HepG2 (cell line): ENCODE measurements around the gene PSMB10. TPM values are rescaled to one million over a fixed set of nuclear protein-coding genes. Genes with fewer than 3 reads are reported as not detected.

ENCODE experiments used
- ARID2 ChIP-seq: sonication (generic); formaldehyde crosslinking; IDR thresholded peaks from 2 replicates; pipeline ENCODE4 v1.8.1; 2022; ENCODE audit warnings: mild to moderate bottlenecking, missing genetic modification reagents, borderline replicate concordance
- E2F5 ChIP-seq: sonication (generic); formaldehyde crosslinking; conservative IDR thresholded peaks from 2 replicates; pipeline ENCODE4 v1.4.0; 2020; ENCODE audit warnings: missing genetic modification reagents
- ERF ChIP-seq: IDR thresholded peaks from 2 replicates; pipeline ENCODE4 v1.6.1; 2018; ENCODE audit warnings: missing biosample characterization, missing genetic modification reagents
- FOXC1 ChIP-seq: sonication (generic); formaldehyde crosslinking; IDR thresholded peaks from 2 replicates; pipeline ENCODE4 v1.8.0; 2022; ENCODE audit warnings: mild to moderate bottlenecking, missing genetic modification reagents, borderline replicate concordance
- MTERF4 ChIP-seq: sonication (generic); formaldehyde crosslinking; IDR thresholded peaks from 2 replicates; pipeline ENCODE4 v1.8.0; 2023; ENCODE audit warnings: mild to moderate bottlenecking, missing genetic modification reagents
- POLR2AphosphoS2 ChIP-seq: IDR thresholded peaks from 2 replicates; pipeline ENCODE4 v1.6.1; 2011; ENCODE audit warnings: low read depth, low read length, improper control_type of control experiment
- PRDM15 ChIP-seq: sonication (generic); formaldehyde crosslinking; IDR thresholded peaks from 2 replicates; pipeline ENCODE4 v1.4.0; 2020; ENCODE audit warnings: missing genetic modification reagents
- SRF ChIP-seq: IDR thresholded peaks from 2 replicates; pipeline ENCODE4 v1.6.1; 2011; ENCODE audit warnings: mild to moderate bottlenecking, low read depth, low read length, moderate library complexity
- ZC3H13 ChIP-seq: sonication (generic); formaldehyde crosslinking; IDR thresholded peaks from 2 replicates; pipeline ENCODE4 v1.8.1; 2023; ENCODE audit warnings: mild to moderate bottlenecking, missing genetic modification reagents, moderate library complexity
- ZNF234 ChIP-seq: sonication (generic); formaldehyde crosslinking; conservative IDR thresholded peaks from 2 replicates; pipeline ENCODE4 v1.5.1; 2020; ENCODE audit warnings: mild to moderate bottlenecking, missing genetic modification reagents
- ZNF331 ChIP-seq: sonication (generic); formaldehyde crosslinking; IDR thresholded peaks from 2 replicates; pipeline ENCODE4 v1.4.0; 2020; ENCODE audit warnings: missing genetic modification reagents
- ZNF556 ChIP-seq: sonication (generic); formaldehyde crosslinking; IDR thresholded peaks from 2 replicates; pipeline ENCODE4 v1.4.0; 2020; ENCODE audit warnings: mild to moderate bottlenecking, missing genetic modification reagents, borderline replicate concordance
- ZNF572 ChIP-seq: sonication (generic); formaldehyde crosslinking; IDR thresholded peaks from 2 replicates; pipeline ENCODE4 v1.5.1; 2020; ENCODE audit warnings: mild to moderate bottlenecking, missing genetic modification reagents
- ZNF687 ChIP-seq: sonication (generic); formaldehyde crosslinking; IDR thresholded peaks from 2 replicates; pipeline ENCODE4 v1.5.1; 2020; ENCODE audit warnings: mild to moderate bottlenecking, missing genetic modification reagents, moderate library complexity
- ZNF883 ChIP-seq: sonication (generic); formaldehyde crosslinking; IDR thresholded peaks from 2 replicates; pipeline ENCODE4 v1.5.1; 2020; ENCODE audit warnings: mild to moderate bottlenecking, missing genetic modification reagents; ENCODE audit errors: not compliant biosample characterization
- polyA plus RNA-seq, 8 experiments: library from polyadenylated mRNA; depleted of rRNA in 3 of 8; stranded (reverse) in 7 of 8; unstranded in 1 of 8; fragments of >200 nt; fragmentation: Illumina TruSeq in 4 of 8; extraction: Trizol in 4 of 8; gene quantifications; 2 replicates each; pipeline versions ENCODE4 v1.2.1 to v1.2.3, GENCODE V29; 2011 to 2016; ENCODE audit warnings: low read depth in 4 of 8, missing spikeins in 1 of 8, mixed read lengths in 1 of 8; ENCODE audit not compliant: insufficient read depth in 1 of 8
- total RNA-seq, 5 experiments: library from RNA; depleted of rRNA; stranded (reverse); fragments of >200 nt; fragmentation: Illumina TruSeq; extraction: Trizol; gene quantifications; 2 replicates each; pipeline ENCODE4 v1.2.3, GENCODE V29; 2016; ENCODE audit warnings: low read depth in 1 of 5
- TF ChIP-seq, protein P1 (sequence below): sonication (generic); formaldehyde crosslinking; IDR thresholded peaks from 2 replicates; pipeline ENCODE4 v1.4.0; 2020; ENCODE audit warnings: missing genetic modification reagents
- TF ChIP-seq, protein P2 (sequence below): sonication (generic); formaldehyde crosslinking; IDR thresholded peaks from 2 replicates; pipeline ENCODE4 v1.5.0; 2020; ENCODE audit warnings: mild to moderate bottlenecking, low read depth, missing genetic modification reagents, borderline replicate concordance

Gene PSMB10
- total and polyA plus RNA-seq, 2 of the 13 experiments (the other 11 are each of a cell fraction or from before 2014, with no cell fraction given) = 12.7 to 65.9 TPM

DNA sequence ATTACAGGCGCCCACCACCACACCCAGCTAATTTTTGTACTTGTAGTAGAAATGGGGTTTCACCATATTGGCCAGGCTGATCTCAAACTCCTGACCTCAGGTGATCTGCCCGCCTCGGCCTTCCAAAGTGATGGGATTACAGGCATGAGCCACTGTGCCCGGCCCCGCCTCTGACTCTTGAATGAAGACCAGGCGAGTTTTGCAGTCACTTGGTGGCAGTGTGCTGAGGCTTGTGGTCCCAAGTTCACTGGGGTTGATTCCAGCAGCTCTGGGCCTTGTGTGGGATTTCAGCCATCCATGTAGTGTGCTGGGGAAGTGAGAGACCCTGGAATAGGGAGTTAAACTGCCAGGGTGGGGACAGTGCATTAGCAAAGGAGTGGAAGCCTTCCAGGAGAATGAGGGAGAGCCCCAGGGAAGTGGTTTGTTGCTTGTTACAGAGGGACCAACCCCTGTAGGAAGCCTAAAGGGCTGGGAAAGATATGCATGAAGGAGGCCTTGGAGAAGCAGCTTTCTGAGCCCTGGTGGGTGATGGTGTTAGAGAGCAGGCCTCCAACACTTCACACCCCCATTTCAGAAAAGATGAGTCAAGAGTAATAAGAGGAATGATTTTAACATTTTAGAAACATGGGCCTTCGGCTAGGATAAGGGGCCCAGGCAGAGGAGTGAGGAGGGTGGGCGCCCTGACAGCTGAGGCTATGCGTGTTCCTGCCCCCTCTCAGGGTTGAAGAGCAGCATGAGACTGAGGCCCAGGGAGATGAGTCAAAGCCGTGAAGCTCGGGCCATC is 29.1 kb downstream of the PSMB10 start (continued):
- TF ChIP-seq ZNF687 (CRISPR knock-in tag) = peak; percentile 52
- TF ChIP-seq ZNF331 (CRISPR knock-in tag) = no peak
- no peak for TF ChIP-seq ZNF556 (CRISPR knock-in tag)
- TF ChIP-seq FOXC1 (CRISPR knock-in tag) = 0 out of 2 replicates have a peak, but pooled peaks have one; percentile 42
- TF ChIP-seq MTERF4 (CRISPR knock-in tag) = no peak
- TF ChIP-seq ZNF572 (CRISPR knock-in tag) = peak; percentile 6; the same call in 1 of the 2 replicates
- TF ChIP-seq, protein P1, sequence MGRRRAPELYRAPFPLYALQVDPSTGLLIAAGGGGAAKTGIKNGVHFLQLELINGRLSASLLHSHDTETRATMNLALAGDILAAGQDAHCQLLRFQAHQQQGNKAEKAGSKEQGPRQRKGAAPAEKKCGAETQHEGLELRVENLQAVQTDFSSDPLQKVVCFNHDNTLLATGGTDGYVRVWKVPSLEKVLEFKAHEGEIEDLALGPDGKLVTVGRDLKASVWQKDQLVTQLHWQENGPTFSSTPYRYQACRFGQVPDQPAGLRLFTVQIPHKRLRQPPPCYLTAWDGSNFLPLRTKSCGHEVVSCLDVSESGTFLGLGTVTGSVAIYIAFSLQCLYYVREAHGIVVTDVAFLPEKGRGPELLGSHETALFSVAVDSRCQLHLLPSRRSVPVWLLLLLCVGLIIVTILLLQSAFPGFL (CRISPR knock-in tag) = no peak
- no peak for TF ChIP-seq ZNF234 (CRISPR knock-in tag)
- TF ChIP-seq, protein P2, sequence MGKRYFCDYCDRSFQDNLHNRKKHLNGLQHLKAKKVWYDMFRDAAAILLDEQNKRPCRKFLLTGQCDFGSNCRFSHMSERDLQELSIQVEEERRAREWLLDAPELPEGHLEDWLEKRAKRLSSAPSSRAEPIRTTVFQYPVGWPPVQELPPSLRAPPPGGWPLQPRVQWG (CRISPR knock-in tag) = no peak
- TF ChIP-seq POLR2AphosphoS2 = no peak
- TF ChIP-seq ERF = no peak
- no peak for TF ChIP-seq PRDM15
- no peak for TF ChIP-seq ZC3H13 (CRISPR knock-in tag)
- TF ChIP-seq ARID2 = no peak
- no peak for TF ChIP-seq ZNF883
- TF ChIP-seq SRF = no peak
- no peak for TF ChIP-seq E2F5 (CRISPR knock-in tag)
